GM21737 (cell line): ENCODE data around the gene TPH1.
"Not testable (repeated sequence)": the region's sequence is repeated elsewhere in the genome, so short reads cannot be mapped to it uniquely, and the experiment has no call there.

ENCODE experiments used
- ATAC-seq: cut with Tn5 transposase; IDR thresholded peaks from one replicate; pipeline ENCODE4 v1.9.1; 2021; ENCODE audit warnings: mild to moderate bottlenecking, moderate library complexity; ENCODE audit not compliant: unreplicated experiment

The TPH1 gene

DNA sequence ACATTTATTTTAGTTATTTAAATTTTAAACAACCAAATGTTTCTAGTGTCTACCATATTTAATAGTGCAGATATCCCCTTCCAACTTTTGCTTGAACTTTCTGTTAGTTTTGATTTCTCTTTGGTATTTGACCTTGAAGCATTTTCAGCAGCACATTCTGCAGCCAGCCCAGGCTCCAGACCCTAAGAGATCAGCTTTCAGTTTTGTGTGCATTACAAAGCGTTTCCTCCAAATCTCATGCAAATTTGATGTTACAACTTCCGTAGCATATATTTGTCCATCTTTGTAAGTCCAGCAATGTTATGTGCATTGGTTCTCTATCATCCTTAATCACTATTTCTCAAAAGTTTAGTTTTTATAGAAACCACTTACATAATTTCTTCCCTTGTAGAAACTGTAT lies 18.6 kb downstream of the TPH1 start:
- ATAC-seq: no peak

DNA sequence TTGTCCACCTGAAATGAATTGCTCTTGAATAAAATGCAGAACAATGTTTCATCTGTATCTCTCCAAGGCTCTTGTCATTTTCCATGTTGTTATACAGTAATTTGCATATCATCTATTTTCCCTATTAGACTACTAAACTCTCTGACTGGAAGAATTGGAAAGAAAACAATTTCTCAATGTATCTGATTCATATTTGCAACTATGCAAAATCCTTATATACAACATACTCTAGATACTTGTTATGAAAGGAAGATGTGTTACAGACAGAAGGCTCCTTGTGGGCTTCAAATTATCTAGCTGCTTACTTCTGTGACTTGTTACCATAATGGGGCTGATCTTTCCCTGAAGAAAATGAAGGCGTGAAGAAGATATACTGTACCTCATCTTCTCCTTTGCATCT lies 23.6 kb downstream of the TPH1 start:
- no peak for ATAC-seq

DNA sequence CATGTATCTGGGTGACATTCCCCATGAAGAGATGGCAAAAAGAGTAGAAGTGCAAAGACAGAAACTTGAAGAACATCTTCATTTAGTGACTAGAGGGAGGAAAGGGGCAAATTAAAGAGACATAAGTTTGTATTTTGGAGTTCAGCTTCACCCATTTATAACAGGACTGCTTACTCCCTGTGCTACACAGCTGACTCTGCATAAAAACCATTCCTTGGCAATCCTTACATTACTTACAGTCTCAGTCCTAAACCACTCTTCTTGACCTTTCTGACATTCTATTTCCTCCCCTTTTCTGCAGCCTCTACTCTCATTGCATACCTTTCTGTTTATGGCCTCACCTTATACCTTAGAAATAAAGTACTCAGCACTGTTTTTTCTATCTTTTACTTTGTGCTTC lies 26.4 kb downstream of the TPH1 start:
- ATAC-seq: no peak

DNA sequence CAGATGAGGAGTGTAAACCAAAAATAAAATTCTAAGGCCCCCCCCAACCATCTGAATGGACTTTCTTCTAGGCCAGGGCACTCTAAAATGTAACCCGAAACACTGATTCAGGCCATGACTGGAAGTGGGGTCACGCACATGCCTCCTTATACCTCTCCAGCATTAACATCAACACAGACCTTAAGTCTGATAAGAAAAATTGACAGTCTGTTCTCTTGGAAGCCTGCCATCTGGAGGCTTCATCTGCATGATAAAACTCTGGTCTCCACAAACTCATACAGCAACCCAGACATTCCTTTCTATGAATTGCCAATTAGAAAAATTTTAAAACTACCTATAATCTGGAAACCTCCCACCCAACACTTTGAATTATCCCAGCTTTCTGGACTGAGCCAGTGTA lies 29.3 kb downstream of the TPH1 start:
- ATAC-seq: no peak

DNA sequence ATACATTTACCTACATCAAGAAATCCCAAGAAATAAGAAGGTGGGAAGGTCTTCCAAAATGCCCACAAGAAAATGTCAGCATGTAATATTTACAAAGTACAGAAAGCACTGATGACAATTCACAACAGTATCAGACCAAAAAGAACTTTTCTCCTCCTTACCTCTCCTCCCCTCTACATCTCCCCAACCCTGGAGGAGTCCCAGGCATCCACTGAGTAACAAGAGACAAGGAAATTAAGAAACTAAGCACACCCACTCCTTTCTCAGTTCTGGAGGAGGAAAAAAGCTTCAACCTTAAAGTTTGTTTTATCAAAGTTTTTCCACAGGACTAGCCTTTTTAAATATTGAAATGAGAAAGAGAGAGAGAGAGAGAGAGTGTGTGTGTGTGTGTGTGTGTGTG lies 31.2 kb downstream of the TPH1 start:
- ATAC-seq: no peak

DNA sequence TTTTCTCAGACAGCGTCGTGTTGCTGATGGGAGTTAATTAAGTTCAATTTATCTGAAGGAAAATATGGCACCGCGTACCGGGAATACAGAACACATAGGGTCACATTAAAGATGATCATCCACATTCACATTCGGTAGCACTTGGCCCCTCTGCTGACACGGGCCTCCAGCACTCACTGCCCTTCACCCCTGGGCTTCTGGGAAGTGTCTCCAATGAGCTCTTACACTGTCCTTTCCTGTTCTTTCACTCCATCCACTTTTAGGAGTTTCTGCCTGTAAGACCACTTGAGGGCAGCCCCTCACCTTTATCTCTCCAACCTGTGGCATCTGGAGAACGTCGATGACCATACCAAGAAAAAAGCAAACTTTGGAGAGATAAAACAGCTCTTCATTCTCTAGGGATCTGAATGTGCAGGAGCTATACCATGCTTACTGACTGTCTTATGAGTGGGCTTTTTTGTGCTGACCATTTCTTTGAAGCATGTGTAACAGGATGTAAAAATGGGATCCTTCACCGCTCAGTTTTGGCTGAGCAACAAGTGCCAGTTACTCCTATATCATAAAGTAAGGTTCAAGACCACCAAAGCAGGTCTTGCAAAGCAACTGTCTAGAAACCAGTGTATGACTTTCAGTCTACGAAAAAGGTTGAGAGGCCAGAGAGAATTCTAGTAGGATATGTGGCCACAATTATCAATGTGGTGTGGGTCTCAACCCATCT lies 32.1 kb downstream of the TPH1 start:
- ATAC-seq: no peak

DNA sequence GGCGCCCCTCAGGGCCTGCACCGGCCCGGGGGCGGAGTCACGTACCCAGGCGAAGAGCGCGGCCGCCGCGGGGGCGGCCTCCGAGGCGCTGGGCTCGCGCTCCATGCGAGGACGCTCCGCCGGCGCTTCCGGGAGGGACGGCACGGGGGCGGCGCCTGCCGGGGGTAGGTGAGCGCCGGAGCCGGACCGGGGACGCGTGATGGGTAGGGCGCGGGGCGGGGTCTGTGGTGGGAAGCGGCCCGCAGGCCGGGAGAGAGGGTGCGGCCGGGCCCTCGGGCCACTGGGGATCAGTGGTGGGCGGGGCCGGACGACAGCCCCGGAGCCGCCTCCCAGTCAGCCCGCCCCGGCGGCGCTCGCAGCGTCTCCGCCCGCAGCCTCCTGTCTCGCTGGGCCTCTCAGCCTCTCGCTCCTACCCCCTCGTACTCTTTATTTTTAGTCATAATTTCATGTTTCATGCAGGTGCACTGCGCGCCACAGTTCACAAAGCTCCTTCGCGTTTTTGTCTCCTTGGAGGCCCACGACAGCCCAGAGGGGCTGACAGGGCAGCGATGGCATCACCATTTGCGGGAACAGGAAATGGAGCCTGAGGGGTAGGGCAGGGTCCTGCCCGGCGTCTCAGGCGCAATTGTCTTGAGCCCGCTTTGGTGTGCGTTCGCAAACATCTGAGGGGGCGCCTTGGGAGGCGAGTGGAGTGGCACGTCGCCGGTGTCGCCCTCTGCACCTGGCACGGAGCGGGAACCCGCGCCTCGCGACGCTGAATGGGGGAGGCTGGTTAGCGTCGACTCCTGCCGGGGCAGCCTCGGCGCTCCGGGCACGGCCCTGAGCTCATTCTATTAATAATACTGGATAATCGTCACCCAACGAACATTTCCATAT lies 32.9 kb downstream of the TPH1 start, which contains the start of gene SERGEF:
Gene SERGEF (minus strand): TSS at position 142 of the 876 bp plus-strand sequence. CDS start 37 bp downstream, at position 105.
- peak; percentile 97 for ATAC-seq

DNA sequence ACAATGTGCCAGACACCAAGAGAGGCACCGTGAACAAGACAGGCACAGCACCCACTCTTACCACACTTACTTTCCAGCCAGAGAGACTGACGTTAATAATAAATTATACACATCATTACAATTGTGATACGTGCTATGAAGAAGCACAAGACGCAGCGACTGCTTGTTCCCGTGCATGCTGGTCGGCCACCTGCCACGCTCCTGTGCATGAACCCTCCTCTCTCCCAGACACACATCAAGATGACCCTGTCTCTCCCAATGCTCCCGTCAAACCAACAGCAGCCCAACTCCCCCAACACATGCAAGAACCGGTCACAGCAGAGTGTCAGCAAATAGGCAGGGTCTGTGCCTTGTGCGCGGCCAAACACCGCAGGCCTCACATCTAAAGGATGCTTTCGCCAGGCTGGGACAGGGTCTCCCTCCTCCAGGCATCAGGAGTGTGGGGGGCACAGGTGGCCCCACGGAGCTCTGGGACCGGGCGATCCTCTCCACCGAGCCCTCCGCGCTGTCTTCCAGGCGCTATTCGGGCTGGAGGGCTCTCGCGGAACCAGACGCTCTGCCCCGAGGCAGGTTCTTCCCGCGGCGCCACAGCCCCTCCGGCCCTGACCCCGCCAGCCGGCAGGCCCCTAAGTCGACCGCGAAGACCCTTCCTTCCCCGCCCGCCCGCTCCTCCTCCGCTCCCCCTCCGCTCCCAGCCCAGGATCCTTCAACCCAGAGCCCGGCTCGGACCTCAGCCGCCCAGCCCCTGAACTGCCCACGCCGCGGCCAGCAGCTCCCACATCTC lies 33.8 kb downstream of the TPH1 start:
- ATAC-seq: no peak

DNA sequence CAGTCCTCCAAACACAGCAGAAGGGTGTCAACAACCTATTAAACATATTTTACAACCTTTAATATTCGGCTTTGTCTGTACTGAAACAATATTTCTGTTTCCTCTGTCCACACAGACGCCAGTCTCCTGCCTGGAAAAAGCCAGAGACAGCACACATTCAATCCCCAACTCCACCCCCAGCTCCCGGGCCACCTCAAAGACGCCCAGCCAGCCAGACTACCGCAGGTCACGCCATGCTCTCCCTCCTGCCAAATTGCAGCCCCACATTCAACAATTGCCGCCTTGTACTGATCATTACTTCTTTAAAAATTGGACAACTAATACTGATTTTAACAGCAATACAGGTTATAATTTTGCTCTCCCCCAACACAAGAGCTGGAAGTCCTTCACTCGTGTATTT lies 34.4 kb downstream of the TPH1 start:
- no peak for ATAC-seq

DNA sequence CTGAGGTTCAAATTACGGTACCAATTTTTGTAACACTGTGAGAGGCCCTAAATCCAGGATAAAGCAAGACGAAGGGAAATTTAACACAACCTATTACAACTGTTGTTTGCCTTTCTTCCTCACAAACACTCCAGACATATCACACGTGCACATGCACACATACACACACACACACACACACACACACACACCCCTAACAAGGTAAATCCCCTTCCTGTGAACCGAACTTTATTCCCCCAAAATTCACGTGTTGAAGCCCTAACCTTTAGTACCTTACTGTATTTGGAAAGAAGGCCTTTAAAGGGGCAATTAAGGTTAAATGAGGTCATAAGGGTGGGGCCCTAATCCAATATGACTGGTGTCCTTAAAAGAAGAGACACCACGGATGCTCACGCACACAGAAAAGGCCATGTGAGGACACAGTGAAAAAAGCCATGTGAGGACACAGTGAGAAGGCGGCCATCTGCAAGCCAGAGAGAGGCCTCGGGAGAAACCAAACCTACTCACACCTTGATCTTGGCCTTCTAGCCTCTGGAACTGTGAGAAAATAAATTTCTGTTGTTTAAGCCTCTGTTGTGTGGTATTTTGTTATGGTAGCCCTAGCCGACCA lies 35.0 kb downstream of the TPH1 start:
- no peak for ATAC-seq

DNA sequence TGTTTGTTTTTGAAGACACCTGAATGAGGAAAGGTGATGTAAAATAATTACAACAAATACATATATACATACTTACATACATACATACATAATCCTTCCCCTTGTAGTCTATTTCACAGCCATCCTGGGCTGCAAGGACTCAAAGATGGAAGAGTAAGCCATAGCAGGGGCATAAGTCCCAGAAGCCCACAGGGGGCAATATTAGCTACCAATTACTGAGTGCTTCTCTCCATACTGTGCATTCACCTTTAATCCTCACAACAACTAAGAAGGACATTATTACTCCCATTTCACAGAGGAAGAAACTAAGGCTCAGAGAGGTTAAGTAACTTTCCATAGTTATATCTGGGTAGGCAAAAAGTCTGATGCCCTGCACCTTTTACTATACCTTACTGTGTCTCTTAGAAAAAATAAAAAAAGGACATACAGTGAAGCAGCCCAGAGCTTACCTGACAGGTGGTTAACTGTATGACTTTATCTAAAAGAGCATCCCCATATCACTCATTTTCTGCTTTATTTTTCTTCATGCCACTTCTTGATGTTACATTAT lies 35.9 kb downstream of the TPH1 start:
- ATAC-seq: no peak

DNA sequence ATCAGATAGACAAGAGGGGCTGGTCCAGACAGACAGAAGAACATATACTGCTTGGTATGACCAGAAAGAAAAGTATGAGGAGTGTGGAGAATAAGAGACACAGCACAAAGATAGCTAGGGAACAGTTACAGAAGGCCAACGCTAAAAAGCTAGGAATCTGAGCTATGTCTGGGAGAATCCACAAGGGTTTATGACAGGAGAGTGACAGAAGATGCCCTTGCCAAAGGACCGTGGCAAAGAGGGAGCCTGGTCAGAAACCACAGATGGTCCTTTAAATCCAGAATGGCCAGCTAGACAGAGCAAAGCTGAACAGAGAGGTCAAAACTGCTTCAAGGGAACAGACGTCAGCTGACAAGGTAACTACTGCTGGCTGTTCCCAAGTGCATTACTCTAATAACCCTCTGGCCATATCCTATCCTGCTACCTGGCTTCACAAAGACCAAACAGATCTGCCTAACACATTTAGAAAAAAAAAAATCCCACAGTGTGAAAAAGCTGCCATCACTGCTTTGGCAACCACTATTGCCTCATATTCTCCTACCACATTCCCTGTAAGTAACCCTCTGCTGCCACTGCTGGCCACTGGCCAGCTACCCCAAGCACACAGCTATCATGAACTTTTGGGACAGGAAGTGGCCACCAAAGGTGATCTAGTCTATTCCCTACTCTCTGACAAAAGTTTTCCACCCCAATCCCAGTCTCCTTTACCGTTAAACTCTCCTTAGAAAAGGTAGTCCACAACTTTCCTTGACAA lies 40.5 kb downstream of the TPH1 start:
- no peak for ATAC-seq

DNA sequence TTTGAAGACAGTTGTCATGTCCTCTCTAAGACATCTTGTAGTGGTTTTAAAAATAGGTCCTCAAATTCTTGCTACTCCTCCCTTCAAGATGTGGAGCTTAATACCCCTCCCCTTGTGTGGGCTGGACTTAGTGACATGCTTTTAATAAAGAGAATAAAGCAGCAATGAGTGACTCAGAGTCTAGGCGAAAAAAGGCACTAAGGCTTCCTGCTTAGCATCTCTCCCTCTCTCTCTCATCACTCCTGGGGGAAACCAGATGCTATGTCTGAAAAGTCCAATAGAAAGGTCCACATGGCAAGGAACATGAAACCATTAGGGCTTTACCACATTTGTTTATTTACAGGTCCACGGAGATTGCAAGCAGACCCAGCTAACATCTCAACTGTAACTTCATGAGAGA lies 44.9 kb downstream of the TPH1 start:
- no peak for ATAC-seq

DNA sequence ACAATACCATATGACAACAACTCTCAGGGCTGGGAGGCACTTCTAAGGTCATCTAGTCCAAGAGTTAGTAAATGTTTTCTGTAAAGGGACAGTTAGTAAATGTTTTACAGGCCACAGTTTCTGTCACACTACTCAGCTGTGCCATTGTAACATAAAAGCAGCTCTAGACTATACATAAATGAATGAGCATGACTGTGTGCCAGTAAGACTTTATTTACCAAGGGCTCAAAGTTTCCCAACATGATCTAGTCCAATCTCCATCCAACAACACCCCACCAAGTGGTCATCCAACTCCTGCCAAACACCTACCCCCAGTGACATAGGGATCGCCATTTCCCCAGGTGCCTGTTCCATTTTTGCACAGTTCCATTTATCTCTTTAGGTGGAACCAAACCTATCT lies 45.3 kb downstream of the TPH1 start:
- ATAC-seq: peak; percentile 83

DNA sequence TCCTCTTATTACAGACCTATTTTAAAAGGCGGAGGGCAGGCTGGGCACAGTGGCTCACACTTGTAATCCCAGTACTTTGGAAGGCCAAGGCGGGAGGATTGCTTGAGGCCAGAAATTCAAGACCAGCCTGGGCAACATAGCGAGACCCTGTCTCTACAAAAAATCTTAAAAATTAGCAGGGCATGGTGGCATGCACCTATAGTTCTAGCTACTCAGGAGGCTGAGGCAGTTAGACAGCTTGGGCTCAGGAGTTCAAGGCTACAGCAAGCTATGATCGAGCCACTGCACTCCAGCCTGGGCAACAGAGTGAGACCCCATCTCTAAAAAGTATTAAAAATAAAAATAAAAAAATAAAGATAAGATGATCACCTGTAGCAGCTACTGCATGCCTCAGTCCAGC lies 45.9 kb downstream of the TPH1 start:
- not testable (repeated sequence) for ATAC-seq
